Ascending aorta (tissue), 2 donors: ENCODE results near the gene CLMN. TPM values are rescaled to one million over a fixed set of nuclear protein-coding genes. Genes with fewer than 3 reads are reported as not detected.

Experiments
- DNase-seq, 2 donors: peaks; one replicate each; pipeline ENCODE4 v3.0.0-alpha.2; 2019; ENCODE audit warnings: low spot score in 2 of 2
- H3K27ac ChIP-seq, 2 donors: fragments of 200-600 bp; sonication (generic); one replicate each; pipeline ENCODE4 v1.5.1; 2016 to 2017; ENCODE audit warnings: mild to moderate bottlenecking in 1 of 2
- H3K27me3 ChIP-seq: fragments of 200-600 bp; sonication (generic); one replicate; pipeline ENCODE4 v1.5.1; 2017
- H3K36me3 ChIP-seq, 2 donors: fragments of 200-600 bp; sonication (generic); one replicate each; pipeline ENCODE4 v1.5.1; 2016
- H3K4me1 ChIP-seq, 2 donors: fragments of 200-600 bp; sonication (generic); one replicate each; pipeline ENCODE4 v1.5.1; 2016 to 2017; ENCODE audit warnings: mild to moderate bottlenecking in 1 of 2
- H3K4me3 ChIP-seq, 2 donors: fragments of 200-600 bp; sonication (generic); one replicate each; pipeline ENCODE4 v1.5.1; 2016 to 2017; ENCODE audit warnings: mild to moderate bottlenecking in 1 of 2
- H3K9me3 ChIP-seq, 2 donors: fragments of 200-600 bp; sonication (generic); one replicate each; pipeline ENCODE4 v1.5.1; 2016
- CTCF ChIP-seq, 3 experiments: fragments of 200-600 bp in 2 of 3; fragments of 450-650 bp in 1 of 3; sonication (generic) in 2 of 3; IDR thresholded peaks; one replicate each; pipeline ENCODE4 v1.5.1; 2016 to 2019; ENCODE audit warnings: antibody characterized with exemption in 3 of 3, mild to moderate bottlenecking in 1 of 3, moderate library complexity in 1 of 3
- intact Hi-C: fragments of 100-400 bp; cut with DNase I; formaldehyde crosslinking; loops from one replicate; pipeline ENCODE4 v1.15.1; 2023
- total RNA-seq: library from RNA; depleted of rRNA; stranded (reverse); fragments of >200 nt; gene quantifications from one replicate; pipeline ENCODE4 v1.1.0, GENCODE V29; 2016

CLMN gene
- total RNA-seq, 1 donor from 2014 or later = 4.7 TPM

GRCh38 chr14:95261616-95262510, 57.8 kb downstream of the CLMN start:
- no peak for DNase-seq
- Histone ChIP-seq H3K27ac (no peak overlapping the region), H3K4me3 (no peak overlapping the region), H3K36me3 (no peaks in the 10 kb centered on the region), H3K27me3 (no peaks in the 10 kb centered on the region), H3K9me3 (no peaks in the 10 kb centered on the region), H3K4me1 (no peaks in the 10 kb centered on the region)
- TF ChIP-seq CTCF (IDR thresholded peaks at IDR 0.05) = no peak
- intact Hi-C loops = no loop called here

- no peaks in the 10 kb centered on the region for H3K4me1 ChIP-seq
- no peak for DNase-seq
- H3K4me3 ChIP-seq = no peak overlapping the region
- TF ChIP-seq CTCF (IDR thresholded peaks at IDR 0.05) = no peak
- intact Hi-C loops = no loop called here
- no peaks in the 10 kb centered on the region for H3K36me3 ChIP-seq
- no peak overlapping the region for H3K27ac ChIP-seq
- no peaks in the 10 kb centered on the region for H3K9me3 ChIP-seq
- H3K27me3 ChIP-seq = no peaks in the 10 kb centered on the region
These were observed 59.0 kb downstream of the CLMN start for GRCh38 chr14:95260537-95261361.

GRCh38 chr14:95258754-95259593, 60.7 kb downstream of the CLMN start:
- no peaks in the 10 kb centered on the region for H3K9me3 ChIP-seq
- no peaks in the 10 kb centered on the region for H3K27me3 ChIP-seq
- no peak for DNase-seq
- H3K4me3 ChIP-seq = no peak overlapping the region
- intact Hi-C loops = no loop called here
- no peak overlapping the region for H3K27ac ChIP-seq
- no peaks in the 10 kb centered on the region for H3K36me3 ChIP-seq
- no peaks in the 10 kb centered on the region for H3K4me1 ChIP-seq
- no peak for TF ChIP-seq CTCF (IDR thresholded peaks at IDR 0.05)

- intact Hi-C loops = no loop called here
- Histone ChIP-seq H3K4me3 (no peak overlapping the region), H3K9me3 (no peaks in the 10 kb centered on the region), H3K4me1 (no peaks in the 10 kb centered on the region), H3K36me3 (no peaks in the 10 kb centered on the region), H3K27me3 (no peaks in the 10 kb centered on the region), H3K27ac (no peak overlapping the region)
- TF ChIP-seq CTCF (IDR thresholded peaks at IDR 0.05) = no peak
- DNase-seq = no peak
These were observed 61.6 kb downstream of the CLMN start for GRCh38 chr14:95258156-95258555.

GRCh38 chr14:95257521-95257920, 62.2 kb downstream of the CLMN start:
- H3K4me1 ChIP-seq = no peaks in the 10 kb centered on the region
- H3K9me3 ChIP-seq = no peaks in the 10 kb centered on the region
- H3K4me3 ChIP-seq = no peak overlapping the region
- no peak for DNase-seq
- H3K36me3 ChIP-seq = no peaks in the 10 kb centered on the region
- no peaks in the 10 kb centered on the region for H3K27me3 ChIP-seq
- no peak overlapping the region for H3K27ac ChIP-seq
- no peak for TF ChIP-seq CTCF (IDR thresholded peaks at IDR 0.05)
- intact Hi-C loops = no loop called here
